Measurements from ENCODE around the gene IQGAP2.
"Not testable (repeated sequence)": the region's sequence is repeated elsewhere in the genome, so short reads cannot be mapped to it uniquely, and the experiment has no call there.

Gene IQGAP2

GRCh38 chr5:76412511-76412910 is 9.4 kb downstream of the IQGAP2 start:
- no peak for DNase-seq (ENCODE audit: low read depth, low spot score)

- DNase-seq (ENCODE audit: low read depth, low spot score): no peak
Measured at GRCh38 chr5:76413746-76414145, 10.7 kb downstream of the IQGAP2 start.

GRCh38 chr5:76414788-76415187 is 11.7 kb downstream of the IQGAP2 start:
- DNase-seq (ENCODE audit: low read depth, low spot score): no peak

- DNase-seq (ENCODE audit: low read depth, low spot score): no peak
Measured at GRCh38 chr5:76415855-76416254, 12.8 kb downstream of the IQGAP2 start.

GRCh38 chr5:76419597-76420298 is 16.7 kb downstream of the IQGAP2 start:
- DNase-seq (ENCODE audit: low read depth, low spot score): no peak

GRCh38 chr5:76422227-76422626 is 19.1 kb downstream of the IQGAP2 start:
- no peak for DNase-seq (ENCODE audit: low read depth, low spot score)

GRCh38 chr5:76422742-76423141 is 19.7 kb downstream of the IQGAP2 start:
- DNase-seq (ENCODE audit: low read depth, low spot score): no peak

- DNase-seq (ENCODE audit: low read depth, low spot score): no peak
Measured at GRCh38 chr5:76425146-76425545, 22.1 kb downstream of the IQGAP2 start.

GRCh38 chr5:76425928-76426804 is 23.1 kb downstream of the IQGAP2 start:
- no peak for DNase-seq (ENCODE audit: low read depth, low spot score)

GRCh38 chr5:76427206-76428140 is 24.4 kb downstream of the IQGAP2 start:
- DNase-seq (ENCODE audit: low read depth, low spot score): no peak

- DNase-seq (ENCODE audit: low read depth, low spot score): not testable (repeated sequence)
Measured at GRCh38 chr5:76428550-76428949, 25.5 kb downstream of the IQGAP2 start.

- DNase-seq (ENCODE audit: low read depth, low spot score): no peak
Measured at GRCh38 chr5:76433261-76433660, 30.2 kb downstream of the IQGAP2 start.

GRCh38 chr5:76437507-76437906 is 34.4 kb downstream of the IQGAP2 start:
- DNase-seq (ENCODE audit: low read depth, low spot score): not testable (repeated sequence)

- DNase-seq (ENCODE audit: low read depth, low spot score): no peak
Measured at GRCh38 chr5:76438025-76438424, 34.9 kb downstream of the IQGAP2 start.

- DNase-seq (ENCODE audit: low read depth, low spot score): no peak
Measured at GRCh38 chr5:76439201-76439600, 36.1 kb downstream of the IQGAP2 start.

GRCh38 chr5:76439929-76440328 is 36.8 kb downstream of the IQGAP2 start:
- DNase-seq (ENCODE audit: low read depth, low spot score): no peak

GRCh38 chr5:76441101-76441500 is 38.0 kb downstream of the IQGAP2 start:
- DNase-seq (ENCODE audit: low read depth, low spot score): no peak

GRCh38 chr5:76441890-76442673 is 39.0 kb downstream of the IQGAP2 start:
- DNase-seq (ENCODE audit: low read depth, low spot score): no peak

- no peak for DNase-seq (ENCODE audit: low read depth, low spot score)
Measured at GRCh38 chr5:76443066-76443800, 40.1 kb downstream of the IQGAP2 start.

GRCh38 chr5:76445063-76445462 is 42.0 kb downstream of the IQGAP2 start:
- DNase-seq (ENCODE audit: low read depth, low spot score): no peak

All from activated CD4-positive, CD25-positive, alpha-beta regulatory T cell treated with anti-CD3 and anti-CD28 coated beads, Interleukin-2, amount 50 U/mL, for 16 hours (primary cell).